SKM-1 (cell line): ENCODE measurements around the gene BLCAP.
"Not testable (repeated sequence)": the region's sequence is repeated elsewhere in the genome, so short reads cannot be mapped to it uniquely, and the experiment has no call there.

ENCODE experiments used
- DNase-seq: peaks from one replicate; lab custom pipeline; 2025; ENCODE audit not compliant: unreplicated experiment; lab: John Stamatoyannopoulos, UW

The BLCAP gene

GRCh38 chr20:37490663-37491350 lies 36.9 kb downstream of the BLCAP start:
- no peak for DNase-seq

GRCh38 chr20:37486209-37486608 lies 41.5 kb downstream of the BLCAP start:
- DNase-seq: not testable (repeated sequence)

- DNase-seq: no peak
Observed at GRCh38 chr20:37484331-37484730, 43.3 kb downstream of the BLCAP start.

- no peak for DNase-seq
Observed at GRCh38 chr20:37481610-37482009, 46.1 kb downstream of the BLCAP start.

- no peak for DNase-seq
Observed at GRCh38 chr20:37480919-37481318, 46.8 kb downstream of the BLCAP start.

- DNase-seq: no peak
Observed at GRCh38 chr20:37479925-37480691, 47.6 kb downstream of the BLCAP start.

GRCh38 chr20:37479266-37479665 lies 48.4 kb downstream of the BLCAP start:
- no peak for DNase-seq

GRCh38 chr20:37477041-37477440 lies 50.6 kb downstream of the BLCAP start:
- DNase-seq: no peak

GRCh38 chr20:37475252-37475651 lies 52.4 kb downstream of the BLCAP start:
- no peak for DNase-seq

GRCh38 chr20:37474386-37474785 lies 53.3 kb downstream of the BLCAP start:
- DNase-seq: no peak

- no peak for DNase-seq
Observed at GRCh38 chr20:37473249-37474000, 54.3 kb downstream of the BLCAP start.

GRCh38 chr20:37472435-37472834 lies 55.2 kb downstream of the BLCAP start:
- not testable (repeated sequence) for DNase-seq

- no peak for DNase-seq
Observed at GRCh38 chr20:37471741-37472235, 55.9 kb downstream of the BLCAP start.

GRCh38 chr20:37470190-37470589 lies 57.5 kb downstream of the BLCAP start:
- not testable (repeated sequence) for DNase-seq

- no peak for DNase-seq
Observed at GRCh38 chr20:37469531-37469930, 58.1 kb downstream of the BLCAP start.

- no peak for DNase-seq
Observed at GRCh38 chr20:37468886-37469285, 58.8 kb downstream of the BLCAP start.
